ENCODE results near the gene C2orf76.

C2orf76 gene

DNA sequence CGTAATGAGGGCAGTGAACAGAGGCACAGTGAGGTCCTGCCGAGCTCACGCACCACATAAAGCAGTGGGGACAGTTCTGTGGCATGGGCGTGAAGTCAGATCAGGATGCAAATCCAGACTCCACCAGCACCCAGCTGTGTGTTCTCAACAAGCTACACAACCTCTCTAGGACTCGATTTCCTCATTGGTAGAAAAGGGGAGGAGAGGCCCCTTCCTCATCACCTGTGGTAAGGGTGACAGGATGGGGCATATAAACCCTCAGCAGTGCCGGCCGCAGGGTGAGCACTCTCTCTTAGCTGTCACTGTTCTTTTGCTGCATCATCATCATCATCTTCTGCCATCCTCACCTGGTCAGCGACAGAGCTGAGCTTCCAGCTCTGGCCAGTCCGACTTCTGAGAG is 54.8 kb downstream of the C2orf76 start:
- Histone ChIP-seq H3K4me1 (ENCODE audit: control insufficient read depth, insufficient read depth, low read length) (peaks cover 9% of the 10 kb centered on the region), H3K27me3 (ENCODE audit: control insufficient read depth, insufficient read depth, low read length) (no peaks in the 10 kb centered on the region), H3K36me3 (ENCODE audit: control insufficient read depth, insufficient read depth, low read length) (no peaks in the 10 kb centered on the region), H3K9ac (ENCODE audit: low read depth, low read length) (no peak overlapping the region), H3K27ac (ENCODE audit: low read depth, low read length) (no peak overlapping the region), H3K4me3 (ENCODE audit: low read depth, low read length) (no peak overlapping the region), H3K9me3 (ENCODE audit: control insufficient read depth, insufficient read depth, low read length) (no peaks in the 10 kb centered on the region)

DNA sequence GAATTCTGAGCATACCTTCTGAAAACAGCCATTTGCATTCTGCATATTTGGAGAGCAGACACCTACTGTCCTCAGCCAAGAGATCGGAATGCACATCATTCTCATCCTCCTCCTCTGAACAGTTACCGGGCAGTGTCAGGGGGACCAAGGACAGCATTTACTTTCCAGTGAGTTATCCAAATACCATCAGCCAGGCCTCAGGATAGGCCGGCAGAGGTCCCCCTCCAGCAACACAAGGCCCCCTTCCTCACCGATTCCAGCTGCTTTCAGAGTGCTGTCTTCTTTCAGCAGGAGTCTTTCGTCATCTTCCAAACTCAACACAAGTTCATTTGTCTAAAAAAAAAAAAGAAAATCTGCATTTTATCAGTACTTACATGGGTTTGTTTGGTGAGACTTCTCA is 55.3 kb downstream of the C2orf76 start:
- no peaks in the 10 kb centered on the region for H3K36me3 ChIP-seq (ENCODE audit: control insufficient read depth, insufficient read depth, low read length)
- H3K4me1 ChIP-seq (ENCODE audit: control insufficient read depth, insufficient read depth, low read length): peaks cover 9% of the 10 kb centered on the region
- no peak overlapping the region for H3K4me3 ChIP-seq (ENCODE audit: low read depth, low read length)
- H3K9me3 ChIP-seq (ENCODE audit: control insufficient read depth, insufficient read depth, low read length): no peaks in the 10 kb centered on the region
- H3K27me3 ChIP-seq (ENCODE audit: control insufficient read depth, insufficient read depth, low read length): no peaks in the 10 kb centered on the region
- H3K27ac ChIP-seq (ENCODE audit: low read depth, low read length): no peak overlapping the region
- no peak overlapping the region for H3K9ac ChIP-seq (ENCODE audit: low read depth, low read length)

DNA sequence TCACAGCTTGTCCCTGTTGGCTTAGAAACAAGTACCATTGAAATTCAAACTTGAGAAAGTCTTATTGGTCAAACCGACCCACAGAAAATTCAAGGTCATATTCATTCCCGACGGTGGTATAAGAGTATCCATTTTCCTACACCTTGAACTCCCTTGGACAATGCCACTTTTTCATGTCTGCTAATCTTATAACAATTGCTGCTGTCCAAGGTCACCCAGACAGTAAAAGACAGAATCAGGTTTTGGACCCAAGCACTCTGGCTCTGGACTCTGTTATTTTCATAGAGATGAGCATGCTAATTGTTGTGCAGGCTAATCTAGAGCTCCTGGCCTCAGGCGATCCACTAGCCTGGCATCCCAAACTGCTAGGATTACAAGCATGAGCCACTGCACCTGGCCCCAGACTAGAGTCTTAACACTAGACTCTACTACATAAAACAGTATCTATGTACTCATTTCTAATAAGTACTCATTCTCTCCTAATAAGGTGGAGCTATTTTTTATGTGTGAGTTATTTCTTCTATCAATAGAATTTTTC is 57.8 kb downstream of the C2orf76 start:
- peaks cover 15% of the 10 kb centered on the region for H3K4me1 ChIP-seq (ENCODE audit: control insufficient read depth, insufficient read depth, low read length)
- no peak overlapping the region for H3K27ac ChIP-seq (ENCODE audit: low read depth, low read length)
- no peaks in the 10 kb centered on the region for H3K9me3 ChIP-seq (ENCODE audit: control insufficient read depth, insufficient read depth, low read length)
- no peaks in the 10 kb centered on the region for H3K27me3 ChIP-seq (ENCODE audit: control insufficient read depth, insufficient read depth, low read length)
- H3K36me3 ChIP-seq (ENCODE audit: control insufficient read depth, insufficient read depth, low read length): no peaks in the 10 kb centered on the region
- no peak overlapping the region for H3K4me3 ChIP-seq (ENCODE audit: low read depth, low read length)
- no peak overlapping the region for H3K9ac ChIP-seq (ENCODE audit: low read depth, low read length)

DNA sequence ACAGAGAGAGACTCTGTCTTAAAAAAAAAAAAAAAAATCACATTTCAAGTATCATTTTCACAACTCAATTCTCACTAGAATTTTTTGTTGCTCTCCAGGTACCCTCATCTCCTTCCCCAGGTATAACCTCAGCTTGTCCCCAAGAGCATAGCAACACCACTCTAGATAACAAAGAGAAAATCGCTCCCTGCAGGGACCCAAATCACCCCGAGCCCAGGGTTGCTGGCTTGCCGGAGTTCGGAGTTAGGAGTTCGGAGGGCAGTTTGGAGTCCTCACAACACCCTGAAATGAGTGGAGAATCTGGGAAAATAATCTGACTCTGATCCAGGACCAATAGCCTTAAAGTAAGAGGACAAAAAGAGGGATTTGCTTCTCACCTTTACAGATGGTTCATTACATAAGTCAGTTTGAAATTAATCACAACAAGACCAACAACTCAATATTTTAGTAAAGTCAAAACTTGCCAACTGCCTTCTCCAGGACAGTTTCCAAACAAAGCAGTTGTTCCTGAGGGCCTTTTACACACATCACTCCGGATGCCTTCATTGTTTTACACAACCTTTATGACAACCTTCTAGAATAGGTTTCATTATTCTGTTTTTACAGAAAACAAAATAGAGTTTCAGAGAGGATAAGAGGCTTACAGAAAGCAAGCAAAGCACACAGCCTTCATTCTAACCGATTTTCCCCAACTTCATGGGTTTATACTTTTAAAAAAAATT is 59.1 kb downstream of the C2orf76 start:
- peaks cover 27% of the 10 kb centered on the region for H3K4me1 ChIP-seq (ENCODE audit: control insufficient read depth, insufficient read depth, low read length)
- no peaks in the 10 kb centered on the region for H3K36me3 ChIP-seq (ENCODE audit: control insufficient read depth, insufficient read depth, low read length)
- H3K9ac ChIP-seq (ENCODE audit: low read depth, low read length): no peak overlapping the region
- no peaks in the 10 kb centered on the region for H3K27me3 ChIP-seq (ENCODE audit: control insufficient read depth, insufficient read depth, low read length)
- no peak overlapping the region for H3K4me3 ChIP-seq (ENCODE audit: low read depth, low read length)
- no peaks in the 10 kb centered on the region for H3K9me3 ChIP-seq (ENCODE audit: control insufficient read depth, insufficient read depth, low read length)
- no peak overlapping the region for H3K27ac ChIP-seq (ENCODE audit: low read depth, low read length)

DNA sequence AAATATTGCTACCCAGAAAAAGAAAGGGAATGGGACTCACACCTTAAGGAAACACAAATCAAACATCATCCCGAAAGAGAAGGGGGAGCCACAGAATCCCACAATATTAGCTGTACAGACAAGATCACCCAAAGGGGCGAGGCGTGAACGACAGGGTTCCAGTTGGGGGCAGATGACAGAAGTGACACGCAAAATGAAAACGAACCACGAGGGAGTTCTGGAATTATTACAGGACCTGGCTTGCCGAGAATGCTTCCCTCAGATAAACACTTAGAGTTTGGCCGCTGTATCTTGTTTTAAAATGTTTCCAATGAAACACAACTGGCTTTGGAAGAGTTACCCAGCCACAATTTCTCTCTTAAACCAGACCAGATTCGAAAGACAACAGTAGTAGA is 60.4 kb downstream of the C2orf76 start:
- Histone ChIP-seq H3K9ac (ENCODE audit: low read depth, low read length) (no peak overlapping the region), H3K27ac (ENCODE audit: low read depth, low read length) (no peak overlapping the region), H3K4me3 (ENCODE audit: low read depth, low read length) (no peak overlapping the region), H3K27me3 (ENCODE audit: control insufficient read depth, insufficient read depth, low read length) (no peaks in the 10 kb centered on the region), H3K9me3 (ENCODE audit: control insufficient read depth, insufficient read depth, low read length) (no peaks in the 10 kb centered on the region), H3K36me3 (ENCODE audit: control insufficient read depth, insufficient read depth, low read length) (no peaks in the 10 kb centered on the region), H3K4me1 (ENCODE audit: control insufficient read depth, insufficient read depth, low read length) (peaks cover 38% of the 10 kb centered on the region)

DNA sequence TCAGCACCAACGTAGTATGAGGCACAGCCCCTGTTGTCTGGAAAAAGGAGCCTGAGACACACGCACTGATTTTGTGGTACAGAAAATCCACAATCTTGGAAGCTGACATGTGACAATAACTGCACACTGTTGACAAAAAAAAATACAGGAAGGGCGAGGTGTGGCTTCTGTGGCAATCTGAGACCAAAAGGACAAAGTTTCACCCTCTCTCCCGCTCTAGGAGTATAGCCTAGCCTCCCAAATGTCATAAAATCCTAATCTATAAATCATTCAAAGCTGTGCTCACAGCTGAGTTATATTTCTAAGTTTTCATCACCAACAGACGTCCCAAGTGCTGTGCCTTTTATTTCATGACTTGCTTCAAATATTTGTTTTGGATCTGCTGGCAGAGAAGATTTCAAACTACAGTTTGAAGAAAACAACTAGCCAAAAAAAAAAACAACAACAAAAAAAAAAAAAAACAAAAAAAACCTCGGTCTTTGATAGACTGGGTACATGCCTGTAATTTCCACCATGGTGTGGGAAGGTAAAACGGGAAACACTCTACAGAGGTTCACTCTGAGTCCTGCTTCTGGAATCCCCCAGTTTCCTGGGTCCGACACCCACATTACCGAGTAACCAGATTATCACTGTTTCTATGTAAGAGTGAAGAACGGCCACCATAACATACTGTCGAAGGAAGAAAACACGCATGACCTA is 61.0 kb downstream of the C2orf76 start:
- H3K4me3 ChIP-seq (ENCODE audit: low read depth, low read length): no peak overlapping the region
- H3K27ac ChIP-seq (ENCODE audit: low read depth, low read length): no peak overlapping the region
- H3K9ac ChIP-seq (ENCODE audit: low read depth, low read length): no peak overlapping the region
- H3K9me3 ChIP-seq (ENCODE audit: control insufficient read depth, insufficient read depth, low read length): no peaks in the 10 kb centered on the region
- H3K36me3 ChIP-seq (ENCODE audit: control insufficient read depth, insufficient read depth, low read length): no peaks in the 10 kb centered on the region
- H3K4me1 ChIP-seq (ENCODE audit: control insufficient read depth, insufficient read depth, low read length): peaks cover 42% of the 10 kb centered on the region
- no peaks in the 10 kb centered on the region for H3K27me3 ChIP-seq (ENCODE audit: control insufficient read depth, insufficient read depth, low read length)

DNA sequence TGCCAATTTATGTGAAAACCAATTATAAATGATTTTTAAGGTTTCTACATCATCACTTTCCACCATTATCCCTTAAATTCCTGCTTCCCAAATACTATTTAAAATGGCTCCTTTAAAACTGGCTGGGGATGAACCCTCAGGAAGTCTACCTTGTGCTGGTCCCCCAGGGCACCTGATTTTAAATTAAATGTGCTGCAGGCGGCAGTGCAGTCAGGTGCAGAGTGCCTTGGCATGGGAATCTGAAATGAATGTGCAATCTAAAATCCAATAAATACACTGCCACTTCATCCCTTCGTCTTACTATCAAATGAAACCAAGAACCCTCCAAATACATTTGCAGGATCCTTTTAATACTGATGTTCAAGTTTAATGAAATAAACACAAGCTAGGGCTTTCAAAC is 61.8 kb downstream of the C2orf76 start:
- H3K9ac ChIP-seq (ENCODE audit: low read depth, low read length): no peak overlapping the region

DNA sequence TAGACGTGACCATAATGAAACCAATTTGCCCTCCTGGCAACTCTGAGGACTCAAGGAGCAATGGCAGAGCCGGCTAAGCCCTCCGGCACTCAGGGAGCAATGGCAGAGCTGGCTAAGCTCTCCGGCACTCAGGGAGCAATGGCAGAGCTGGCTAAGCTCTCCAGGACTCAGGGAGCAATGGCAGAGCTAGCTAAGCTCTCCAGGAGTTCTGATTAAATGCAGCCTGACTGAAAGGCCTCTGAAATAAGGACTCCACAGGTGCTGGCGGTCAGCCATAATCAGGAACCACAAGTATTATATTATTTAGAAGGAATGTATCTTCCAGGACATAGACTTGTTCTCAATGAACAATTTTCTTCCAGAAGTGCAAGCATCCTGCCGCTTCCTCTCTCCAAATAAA is 65.2 kb downstream of the C2orf76 start:
- Histone ChIP-seq H3K36me3 (ENCODE audit: control insufficient read depth, insufficient read depth, low read length) (no peaks in the 10 kb centered on the region), H3K9me3 (ENCODE audit: control insufficient read depth, insufficient read depth, low read length) (no peaks in the 10 kb centered on the region), H3K27ac (ENCODE audit: low read depth, low read length) (no peak overlapping the region), H3K27me3 (ENCODE audit: control insufficient read depth, insufficient read depth, low read length) (no peaks in the 10 kb centered on the region), H3K9ac (ENCODE audit: low read depth, low read length) (no peak overlapping the region), H3K4me1 (ENCODE audit: control insufficient read depth, insufficient read depth, low read length) (peaks cover 36% of the 10 kb centered on the region), H3K4me3 (ENCODE audit: low read depth, low read length) (no peak overlapping the region)

More for the DNA sequence above, 61.8 kb downstream of the C2orf76 start:
- H3K4me1 ChIP-seq (ENCODE audit: control insufficient read depth, insufficient read depth, low read length): peaks cover 42% of the 10 kb centered on the region
- H3K27ac ChIP-seq (ENCODE audit: low read depth, low read length): no peak overlapping the region
- no peaks in the 10 kb centered on the region for H3K27me3 ChIP-seq (ENCODE audit: control insufficient read depth, insufficient read depth, low read length)
- no peaks in the 10 kb centered on the region for H3K9me3 ChIP-seq (ENCODE audit: control insufficient read depth, insufficient read depth, low read length)
- H3K4me3 ChIP-seq (ENCODE audit: low read depth, low read length): no peak overlapping the region
- H3K36me3 ChIP-seq (ENCODE audit: control insufficient read depth, insufficient read depth, low read length): no peaks in the 10 kb centered on the region

DNA sequence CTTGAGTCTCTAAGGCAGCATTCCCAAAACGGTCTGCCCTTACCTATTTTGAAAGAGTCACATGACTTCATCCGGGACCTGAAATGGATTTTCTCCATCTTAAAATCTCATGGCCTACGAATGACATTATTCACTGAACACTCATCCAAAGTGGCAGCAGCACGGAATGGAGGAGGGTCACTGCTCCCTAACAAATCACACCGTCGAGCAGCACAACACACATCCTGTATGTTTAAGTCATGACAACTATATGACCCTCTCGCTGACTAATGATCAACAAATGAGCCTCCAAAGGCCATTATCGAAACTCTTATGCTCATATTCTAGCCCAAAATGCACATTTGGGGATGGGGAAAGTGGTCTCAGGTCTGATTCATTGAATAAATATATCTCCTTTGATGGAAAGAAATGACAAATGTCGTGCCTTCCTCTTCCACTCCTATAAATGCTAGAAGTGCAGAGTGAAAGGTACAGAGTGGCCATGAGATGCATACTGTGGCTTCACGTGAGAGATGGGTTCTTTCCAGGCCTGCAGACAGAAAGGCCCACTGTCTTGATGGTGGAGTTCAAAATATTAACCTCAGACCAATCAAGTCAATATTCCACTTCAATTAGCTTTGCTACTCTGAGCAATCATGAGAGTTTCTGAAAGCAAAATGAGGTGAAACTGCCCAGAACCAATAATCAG is 70.8 kb downstream of the C2orf76 start:
- H3K36me3 ChIP-seq (ENCODE audit: control insufficient read depth, insufficient read depth, low read length): no peaks in the 10 kb centered on the region
- H3K4me1 ChIP-seq (ENCODE audit: control insufficient read depth, insufficient read depth, low read length): peaks cover 3% of the 10 kb centered on the region; the same call in 1 of the 2 replicates
- no peak overlapping the region for H3K27ac ChIP-seq (ENCODE audit: low read depth, low read length)
- no peaks in the 10 kb centered on the region for H3K9me3 ChIP-seq (ENCODE audit: control insufficient read depth, insufficient read depth, low read length)
- H3K4me3 ChIP-seq (ENCODE audit: low read depth, low read length): no peak overlapping the region
- H3K27me3 ChIP-seq (ENCODE audit: control insufficient read depth, insufficient read depth, low read length): no peaks in the 10 kb centered on the region
- H3K9ac ChIP-seq (ENCODE audit: low read depth, low read length): no peak overlapping the region

DNA sequence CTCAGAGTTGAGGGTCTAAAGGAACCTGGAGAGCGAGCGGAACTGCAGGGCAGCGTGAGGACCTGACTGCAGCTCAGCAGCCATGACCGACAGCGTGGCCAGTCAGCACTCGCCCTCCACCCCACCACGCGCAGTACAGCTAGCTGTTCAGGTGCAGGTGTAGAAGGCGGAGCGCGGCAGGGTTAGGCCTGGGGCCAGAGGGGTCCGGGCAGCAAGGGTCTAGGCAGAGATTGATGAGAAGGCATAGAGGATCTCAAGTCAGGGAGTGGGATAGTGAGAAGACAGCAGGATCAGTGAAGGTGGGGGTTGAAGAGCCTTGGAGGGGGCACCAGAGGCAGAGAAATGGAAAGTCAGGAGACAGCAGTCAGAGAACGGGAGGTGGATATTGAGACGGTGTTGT is 72.0 kb downstream of the C2orf76 start:
- Histone ChIP-seq H3K27me3 (ENCODE audit: control insufficient read depth, insufficient read depth, low read length) (no peaks in the 10 kb centered on the region), H3K9me3 (ENCODE audit: control insufficient read depth, insufficient read depth, low read length) (no peaks in the 10 kb centered on the region), H3K9ac (ENCODE audit: low read depth, low read length) (no peak overlapping the region), H3K4me3 (ENCODE audit: low read depth, low read length) (no peak overlapping the region), H3K36me3 (ENCODE audit: control insufficient read depth, insufficient read depth, low read length) (no peaks in the 10 kb centered on the region), H3K4me1 (ENCODE audit: control insufficient read depth, insufficient read depth, low read length) (0 out of 2 replicates have a peak, but pooled peaks cover 2% of the 10 kb centered on the region), H3K27ac (ENCODE audit: low read depth, low read length) (no peak overlapping the region)

DNA sequence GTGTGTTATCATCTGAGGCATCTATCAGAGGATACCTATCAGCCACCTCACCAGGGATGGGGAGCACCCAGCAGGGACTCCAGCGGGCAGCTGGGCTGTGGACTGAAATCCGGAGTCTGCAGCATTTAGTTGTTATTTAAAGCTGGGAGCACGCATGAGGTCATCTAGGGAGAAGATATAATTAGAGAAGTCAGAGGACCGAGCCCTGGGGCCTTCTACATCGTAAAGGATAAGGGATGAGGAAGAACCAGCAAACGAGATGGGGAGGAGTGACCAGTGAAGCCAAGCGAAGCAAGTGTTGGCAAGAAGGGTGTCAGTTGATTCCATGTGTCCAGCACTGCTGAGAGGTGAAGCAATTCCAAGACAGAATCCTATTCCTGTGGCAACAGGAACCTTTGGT is 72.7 kb downstream of the C2orf76 start:
- Histone ChIP-seq H3K27ac (ENCODE audit: low read depth, low read length) (no peak overlapping the region), H3K4me3 (ENCODE audit: low read depth, low read length) (no peak overlapping the region), H3K4me1 (ENCODE audit: control insufficient read depth, insufficient read depth, low read length) (0 out of 2 replicates have a peak, but pooled peaks cover 2% of the 10 kb centered on the region), H3K9me3 (ENCODE audit: control insufficient read depth, insufficient read depth, low read length) (no peaks in the 10 kb centered on the region), H3K36me3 (ENCODE audit: control insufficient read depth, insufficient read depth, low read length) (no peaks in the 10 kb centered on the region), H3K9ac (ENCODE audit: low read depth, low read length) (no peak overlapping the region), H3K27me3 (ENCODE audit: control insufficient read depth, insufficient read depth, low read length) (no peaks in the 10 kb centered on the region)
